Effector memory CD4-positive, alpha-beta T cell (primary cell): Measurements from ENCODE around the gene ZNF816.
"Not testable (repeated sequence)": the region's sequence is repeated elsewhere in the genome, so short reads cannot be mapped to it uniquely, and the experiment has no call there.

Experiments used
- DNase-seq, 3 donors: peaks; one replicate each; pipeline ENCODE4 v3.0.0-alpha.2; 2020
- H3K27ac ChIP-seq: 2 replicates; pipeline ENCODE4 v1.7.0; 2013; ENCODE audit warnings: mild to moderate bottlenecking, low read length, moderate library complexity; ENCODE audit not compliant: insufficient read depth, poor library complexity, severe bottlenecking
- H3K27me3 ChIP-seq: replicated peaks from 2 replicates; pipeline ENCODE4 v1.7.0; 2013; ENCODE audit warnings: mild to moderate bottlenecking, low read length; ENCODE audit not compliant: insufficient read depth, control insufficient read depth, poor library complexity, severe bottlenecking
- H3K36me3 ChIP-seq: 2 replicates; pipeline ENCODE4 v1.7.0; 2013; ENCODE audit warnings: mild to moderate bottlenecking, low read length, moderate library complexity; ENCODE audit not compliant: control insufficient read depth, insufficient read depth
- H3K4me1 ChIP-seq: 2 replicates; pipeline ENCODE4 v1.7.0; 2013; ENCODE audit warnings: low read length, mild to moderate bottlenecking; ENCODE audit not compliant: control insufficient read depth, insufficient read depth, poor library complexity, severe bottlenecking
- H3K4me3 ChIP-seq: 2 replicates; pipeline ENCODE4 v1.7.0; 2013; ENCODE audit warnings: low read length, low read depth, mild to moderate bottlenecking; ENCODE audit not compliant: insufficient read depth, poor library complexity, severe bottlenecking
- H3K9me3 ChIP-seq: 2 replicates; pipeline ENCODE4 v1.7.0; 2013; ENCODE audit warnings: mild to moderate bottlenecking, low read length, moderate library complexity; ENCODE audit not compliant: control insufficient read depth

The ZNF816 gene

GRCh38 chr19:52936151-52936953 lies 26.3 kb downstream of the ZNF816 start:
- H3K27me3 ChIP-seq = no peaks in the 10 kb centered on the region
- H3K27ac ChIP-seq = no peak overlapping the region
- no peak overlapping the region for H3K4me3 ChIP-seq
- DNase-seq = no peak
- H3K36me3 ChIP-seq = peaks cover 6% of the 10 kb centered on the region
- H3K4me1 ChIP-seq = no peaks in the 10 kb centered on the region
- no peaks in the 10 kb centered on the region for H3K9me3 ChIP-seq

GRCh38 chr19:52935434-52935833 lies 27.2 kb downstream of the ZNF816 start:
- no peaks in the 10 kb centered on the region for H3K9me3 ChIP-seq
- H3K4me3 ChIP-seq = no peak overlapping the region
- no peak for DNase-seq
- H3K27ac ChIP-seq = no peak overlapping the region
- peaks cover 6% of the 10 kb centered on the region for H3K36me3 ChIP-seq
- no peaks in the 10 kb centered on the region for H3K27me3 ChIP-seq
- H3K4me1 ChIP-seq = no peaks in the 10 kb centered on the region

DNA sequence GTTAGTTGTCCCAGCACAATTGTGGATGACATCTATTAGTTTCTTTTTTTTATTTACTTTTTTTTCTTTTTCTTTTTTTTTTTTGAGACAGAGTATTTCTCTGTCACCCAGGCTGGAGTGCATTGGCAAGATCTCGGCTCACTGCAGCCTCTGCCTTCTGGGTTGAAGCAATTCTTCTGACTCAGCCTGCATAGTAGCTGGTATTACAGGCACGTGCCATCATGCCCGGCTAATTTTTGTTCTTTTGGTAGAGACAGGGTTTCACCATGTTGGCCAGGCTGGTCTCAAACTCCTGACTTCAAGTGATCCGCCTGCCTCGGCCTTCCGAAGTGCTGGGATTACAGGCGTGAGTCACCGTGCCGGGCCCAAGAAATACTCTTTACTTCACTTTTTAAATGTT lies 38.0 kb downstream of the ZNF816 start:
- not testable (repeated sequence) for H3K27me3 ChIP-seq, H3K4me3 ChIP-seq, H3K4me1 ChIP-seq, H3K9me3 ChIP-seq, H3K27ac ChIP-seq, H3K36me3 ChIP-seq, DNase-seq

- Histone ChIP-seq H3K9me3 (no peaks in the 10 kb centered on the region), H3K4me3 (peak overlapping the region; percentile 62), H3K4me1 (no peaks in the 10 kb centered on the region), H3K36me3 (peaks cover 5% of the 10 kb centered on the region), H3K27ac (no peak overlapping the region), H3K27me3 (no peaks in the 10 kb centered on the region)
- DNase-seq = no peak
These were observed 38.7 kb downstream of the ZNF816 start for GRCh38 chr19:52923778-52924593.

- no peaks in the 10 kb centered on the region for H3K36me3 ChIP-seq
- peak; percentile 85 to 87 (median 86) for DNase-seq
- no peaks in the 10 kb centered on the region for H3K4me1 ChIP-seq
- H3K9me3 ChIP-seq = no peaks in the 10 kb centered on the region
- H3K27me3 ChIP-seq = no peaks in the 10 kb centered on the region
- peak within 1 kb of the TSS; percentile 64 for H3K27ac ChIP-seq
- peak within 1 kb of the TSS; percentile 62 for H3K4me3 ChIP-seq
These were observed 39.6 kb downstream of the ZNF816 start, which contains the start of gene ZNF888 for GRCh38 chr19:52922841-52923777. Gene ZNF888, minus strand, starts transcription at chr19:52923428. Its CDS starts 5,555 bp downstream, at chr19:52917873.

- Histone ChIP-seq H3K36me3 (peaks cover 5% of the 10 kb centered on the region), H3K27ac (no peak overlapping the region), H3K4me3 (no peak overlapping the region), H3K4me1 (no peaks in the 10 kb centered on the region), H3K9me3 (no peaks in the 10 kb centered on the region), H3K27me3 (no peaks in the 10 kb centered on the region)
- DNase-seq = no peak
These were observed 45.1 kb downstream of the ZNF816 start for GRCh38 chr19:52917531-52917930.

DNA sequence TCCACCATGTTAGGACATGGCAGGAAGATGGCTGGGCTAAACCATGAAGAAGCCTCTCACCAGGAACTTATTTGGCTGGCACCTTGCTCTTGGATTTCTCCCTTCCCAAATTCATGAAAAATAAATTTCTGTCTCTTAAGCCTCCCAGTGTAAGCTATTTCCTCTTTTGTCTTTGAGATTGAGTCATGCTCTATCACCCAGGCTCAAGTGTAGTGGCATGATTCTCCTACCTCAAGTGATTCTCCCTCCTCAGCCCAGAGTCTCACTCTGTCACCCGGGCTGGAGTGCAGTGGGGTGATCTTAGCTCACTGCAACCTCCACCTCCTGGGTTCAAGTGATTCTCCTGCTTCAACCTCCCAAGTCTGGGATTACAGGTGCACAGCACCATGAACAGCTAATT lies 52.0 kb downstream of the ZNF816 start:
- Histone ChIP-seq H3K36me3 (peaks cover 18% of the 10 kb centered on the region), H3K4me1 (no peaks in the 10 kb centered on the region), H3K9me3 (peaks cover 5% of the 10 kb centered on the region), H3K27me3 (no peaks in the 10 kb centered on the region), H3K27ac (no peak overlapping the region), H3K4me3 (no peak overlapping the region)
- no peak for DNase-seq

DNA sequence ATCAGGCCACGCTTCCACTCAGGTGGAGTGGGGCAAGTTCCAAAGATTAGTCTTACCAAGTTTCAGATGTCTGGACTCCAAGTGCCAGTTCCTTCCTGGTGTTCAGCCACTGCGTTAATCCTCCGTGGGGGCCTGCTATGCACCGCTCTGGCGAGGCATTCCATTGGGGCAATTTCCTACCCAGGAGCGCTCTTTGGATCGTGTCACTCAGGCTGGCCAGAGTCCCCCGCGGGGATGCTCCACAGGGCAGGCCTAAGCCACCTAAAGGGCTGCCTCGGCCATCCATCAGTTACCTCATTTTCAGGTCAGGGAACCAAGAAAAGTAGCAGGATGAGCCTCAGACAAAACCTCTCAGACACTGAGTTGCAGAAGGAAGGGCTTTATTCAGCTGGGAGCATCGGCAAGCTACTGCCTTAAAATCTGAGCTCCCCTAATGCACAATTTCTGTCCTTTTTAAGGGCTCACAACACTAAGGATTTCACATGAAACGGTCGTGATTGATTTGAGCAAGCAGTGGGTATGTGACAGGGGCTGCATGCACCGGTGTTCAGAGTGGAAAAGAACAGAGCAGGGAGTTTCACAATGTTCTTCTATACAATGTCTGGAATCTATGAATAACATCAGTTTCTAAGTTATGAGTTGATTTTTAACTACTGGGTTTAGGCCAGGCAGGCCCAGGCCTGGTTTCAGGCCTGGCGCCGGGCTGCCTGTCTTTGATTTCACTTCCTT lies 58.5 kb downstream of the ZNF816 start:
- H3K4me1 ChIP-seq, H3K27ac ChIP-seq, H3K27me3 ChIP-seq, H3K4me3 ChIP-seq, H3K9me3 ChIP-seq, DNase-seq: not testable (repeated sequence)
- H3K36me3 ChIP-seq = peaks cover 13% of the 10 kb centered on the region

DNA sequence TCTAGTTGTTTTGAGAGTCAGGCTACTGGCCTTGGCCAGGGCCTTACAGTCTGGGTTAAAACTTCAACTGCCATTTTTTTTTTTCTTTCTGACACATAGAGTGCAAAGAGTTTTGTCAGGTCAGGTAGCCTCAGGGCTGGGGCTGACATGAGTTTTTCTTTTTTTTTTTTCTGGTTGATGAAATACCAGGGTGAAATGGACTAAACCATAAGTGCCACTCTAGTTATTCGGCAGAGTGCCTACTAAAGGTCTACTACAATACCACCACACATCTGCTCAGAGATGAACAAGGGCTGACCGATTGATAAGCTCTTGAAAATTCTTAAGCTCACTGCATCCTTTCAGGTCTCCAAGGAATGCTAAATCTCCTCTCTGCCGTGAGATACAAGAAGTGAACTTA lies 60.8 kb downstream of the ZNF816 start:
- H3K27ac ChIP-seq = no peak overlapping the region
- no peaks in the 10 kb centered on the region for H3K27me3 ChIP-seq
- no peaks in the 10 kb centered on the region for H3K9me3 ChIP-seq
- no peak for DNase-seq
- no peak overlapping the region for H3K4me3 ChIP-seq
- H3K4me1 ChIP-seq = peaks cover 9% of the 10 kb centered on the region
- no peaks in the 10 kb centered on the region for H3K36me3 ChIP-seq
